GM21825 (cell line): ENCODE measurements around the gene ITPKB.

ENCODE experiments used
- ATAC-seq: cut with Tn5 transposase; IDR thresholded peaks from one replicate; pipeline ENCODE4 v1.9.1; 2021; ENCODE audit warnings: mild to moderate bottlenecking, moderate library complexity; ENCODE audit not compliant: unreplicated experiment

Gene ITPKB

GRCh38 chr1:226688056-226688748 is 50.9 kb downstream of the ITPKB start:
- ATAC-seq = peak; percentile 35

- ATAC-seq = no peak
These were observed 51.7 kb downstream of the ITPKB start for GRCh38 chr1:226687426-226687825.

- no peak for ATAC-seq
These were observed 52.3 kb downstream of the ITPKB start for GRCh38 chr1:226686440-226687425.

GRCh38 chr1:226685196-226685820 is 53.8 kb downstream of the ITPKB start:
- no peak for ATAC-seq

GRCh38 chr1:226684026-226684425 is 55.1 kb downstream of the ITPKB start:
- ATAC-seq = no peak

- no peak for ATAC-seq
These were observed 55.9 kb downstream of the ITPKB start for GRCh38 chr1:226682871-226683814.

GRCh38 chr1:226681652-226682493 is 57.2 kb downstream of the ITPKB start:
- ATAC-seq = no peak

- ATAC-seq = no peak
These were observed 58.4 kb downstream of the ITPKB start for GRCh38 chr1:226680653-226681052.

GRCh38 chr1:226679853-226680516 is 59.1 kb downstream of the ITPKB start:
- ATAC-seq = peak; percentile 41

- ATAC-seq = no peak
These were observed 59.8 kb downstream of the ITPKB start for GRCh38 chr1:226679262-226679661.

- no peak for ATAC-seq
These were observed 60.4 kb downstream of the ITPKB start for GRCh38 chr1:226678701-226679100.

GRCh38 chr1:226678251-226678650 is 60.8 kb downstream of the ITPKB start:
- no peak for ATAC-seq

- ATAC-seq = peak; percentile 32
These were observed 61.8 kb downstream of the ITPKB start for GRCh38 chr1:226677027-226678020.

- ATAC-seq = no peak
These were observed 62.7 kb downstream of the ITPKB start for GRCh38 chr1:226676381-226676780.

GRCh38 chr1:226675715-226676357 is 63.2 kb downstream of the ITPKB start:
- no peak for ATAC-seq

- ATAC-seq = peak; percentile 61
These were observed 64.0 kb downstream of the ITPKB start for GRCh38 chr1:226674892-226675714.
